ENCODE measurements around the gene CRYZL1.
A peak's percentile ranks its signal among the peaks of the same experiment; 100 is the strongest.
"Not testable (repeated sequence)": the region's sequence is repeated elsewhere in the genome, so short reads cannot be mapped to it uniquely, and the experiment has no call there.

CRYZL1 gene

GRCh38 chr21:33660406-33660805, 18.9 kb upstream of the CRYZL1 start:
- no peak for DNase-seq

GRCh38 chr21:33659568-33659949, 18.0 kb upstream of the CRYZL1 start:
- no peak for DNase-seq

DNA sequence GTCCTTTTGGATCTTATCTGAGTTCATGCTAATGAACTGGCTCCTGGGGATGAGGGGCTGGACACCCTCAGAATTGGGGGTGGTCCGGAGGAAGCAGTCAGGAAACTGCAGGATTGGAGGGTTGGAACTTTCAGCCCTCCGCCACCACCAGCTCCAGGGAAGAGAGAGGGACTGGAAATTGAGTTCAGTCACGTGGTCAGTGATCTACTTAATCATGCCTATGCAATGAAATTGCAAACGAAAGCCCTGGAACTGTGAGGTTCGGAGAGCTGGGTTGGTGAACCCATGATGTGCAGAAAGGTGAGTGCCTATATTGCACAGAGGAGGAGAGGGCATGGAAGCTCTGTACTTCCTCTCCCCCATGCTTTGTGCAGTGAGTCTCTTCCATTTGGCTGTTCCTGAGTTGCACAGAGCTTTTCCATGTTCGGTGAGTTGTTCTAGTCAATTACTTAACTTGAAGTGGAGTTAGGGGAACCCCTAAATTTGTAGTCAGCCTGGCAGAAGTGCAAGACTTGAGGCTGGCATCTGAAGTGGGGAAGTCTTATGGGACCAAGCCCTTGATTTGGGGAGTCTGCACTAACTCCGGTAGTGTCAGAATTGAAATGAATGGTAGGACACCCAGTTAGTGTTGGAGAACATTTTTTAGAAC, 17.5 kb upstream of the CRYZL1 start:
- DNase-seq, result no peak

DNA sequence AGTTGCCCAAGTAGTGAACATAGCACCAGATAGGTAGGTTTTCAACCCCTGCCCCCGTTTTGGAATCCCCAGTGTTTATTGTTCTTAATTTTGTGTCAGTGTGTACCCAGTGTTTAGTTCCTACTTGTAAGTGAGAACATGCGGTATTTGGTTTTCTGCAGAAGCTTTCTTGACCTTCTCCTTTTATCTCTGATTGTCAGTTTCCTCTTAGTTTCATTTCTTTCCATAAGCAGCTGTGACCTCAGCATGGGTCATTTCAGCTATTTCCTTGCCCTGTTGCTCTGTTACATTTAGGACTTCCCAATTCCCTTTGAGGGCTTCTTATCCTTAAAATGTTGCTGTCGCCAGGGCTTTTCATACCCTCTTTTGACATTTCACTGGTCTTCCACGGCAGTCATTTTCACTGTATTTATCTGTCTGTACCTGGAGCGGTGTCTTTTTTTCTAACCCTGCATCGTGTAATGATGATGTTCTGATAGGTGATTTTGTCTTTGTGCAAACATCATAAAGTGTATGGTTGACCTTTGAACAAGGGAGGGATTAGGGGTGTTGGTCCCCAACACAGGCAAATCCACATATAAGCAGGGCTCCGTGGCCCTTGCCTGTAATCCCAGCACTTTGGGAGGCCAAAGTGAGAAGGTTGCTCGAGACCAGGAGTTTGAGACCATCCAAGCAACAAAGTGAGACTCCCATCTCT, 15.7 kb upstream of the CRYZL1 start:
- DNase-seq, result no peak

- no peak for DNase-seq
These were observed 14.2 kb upstream of the CRYZL1 start for GRCh38 chr21:33655588-33656221.

- no peak for DNase-seq
These were observed 12.9 kb upstream of the CRYZL1 start for GRCh38 chr21:33654412-33654811.

DNA sequence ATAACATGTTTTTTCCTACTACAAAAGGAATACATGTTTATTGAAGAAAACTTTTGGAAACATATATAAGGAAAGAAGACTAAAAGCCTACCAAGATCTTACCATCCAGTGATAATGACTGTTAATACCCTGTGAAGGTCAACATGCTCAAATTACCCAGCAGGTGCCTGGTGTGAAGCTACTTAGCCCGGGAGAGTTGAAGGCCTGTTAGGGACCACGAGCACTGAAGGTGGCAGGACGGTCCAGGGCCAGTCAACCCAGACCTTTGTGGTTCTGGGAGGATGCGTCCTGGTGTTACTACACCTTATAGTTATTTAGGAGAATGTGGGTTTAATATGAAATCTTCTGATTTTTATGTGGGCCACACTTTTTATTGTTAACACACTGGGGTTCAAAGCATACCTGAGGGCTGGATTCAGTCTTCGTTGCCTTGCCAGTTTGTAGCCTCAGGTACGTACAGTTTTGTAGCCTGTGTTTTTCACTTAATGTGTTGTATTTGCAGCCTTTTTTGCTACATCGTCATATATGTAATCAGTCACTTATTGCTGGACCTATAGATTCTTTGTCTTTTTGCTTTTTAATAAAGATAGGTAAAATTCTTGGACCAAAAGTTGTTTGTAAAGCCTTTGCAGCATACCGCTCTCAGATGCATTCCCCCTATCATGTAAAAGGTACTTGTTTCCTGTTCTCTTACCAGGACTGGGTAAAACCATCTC, 10.6 kb upstream of the CRYZL1 start:
- DNase-seq, result no peak

DNA sequence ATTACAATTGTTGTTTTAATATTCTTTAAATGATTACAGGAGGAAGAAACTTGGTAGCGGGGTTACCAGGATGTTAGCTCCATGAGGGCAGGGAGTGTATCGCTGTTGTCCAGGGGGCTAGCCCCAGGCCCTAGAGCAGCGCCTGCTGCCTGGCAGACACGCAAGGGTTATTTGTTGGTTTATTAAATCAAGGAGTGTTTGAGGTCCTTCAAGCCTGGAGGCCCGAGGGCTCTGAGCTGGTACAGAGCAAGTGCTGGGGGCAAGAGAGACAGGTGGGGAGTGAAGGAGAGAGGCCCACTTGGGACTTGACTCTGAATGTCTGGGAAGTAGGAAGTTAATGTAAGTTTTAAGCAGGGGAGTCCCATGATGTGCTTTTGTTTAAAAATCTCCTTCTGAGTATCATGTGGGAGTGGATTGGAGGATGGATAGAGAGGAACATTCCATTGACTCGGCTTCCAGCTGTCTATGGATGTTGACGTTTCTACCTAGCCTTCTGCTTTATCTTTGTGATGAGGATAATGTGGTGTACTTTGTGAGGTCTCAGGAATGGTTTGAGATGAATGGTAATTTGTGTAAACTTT, 9.5 kb upstream of the CRYZL1 start:
- no peak for DNase-seq

- DNase-seq, result no peak
These were observed 8.7 kb upstream of the CRYZL1 start for GRCh38 chr21:33650230-33650629.

DNA sequence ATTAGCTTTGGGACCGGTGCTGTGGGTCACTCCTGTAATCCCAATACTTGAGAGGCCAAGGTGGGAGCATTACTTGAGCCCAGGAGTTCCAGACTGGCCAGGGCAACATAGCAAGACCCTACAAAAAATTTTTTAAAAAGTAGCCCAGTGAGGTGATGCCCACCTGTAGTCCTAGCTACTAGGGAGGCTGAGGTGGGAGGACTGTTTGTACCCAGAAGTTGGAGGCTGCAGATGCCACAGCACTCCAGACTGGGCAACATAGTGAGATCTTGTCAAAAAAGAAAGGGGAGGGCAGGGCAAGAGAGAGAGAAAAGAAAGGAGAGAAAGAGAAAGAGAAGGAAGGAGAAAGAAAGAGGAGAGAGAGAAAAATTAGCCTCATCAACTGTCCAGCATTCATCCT, 7.0 kb upstream of the CRYZL1 start:
- no peak for DNase-seq

DNA sequence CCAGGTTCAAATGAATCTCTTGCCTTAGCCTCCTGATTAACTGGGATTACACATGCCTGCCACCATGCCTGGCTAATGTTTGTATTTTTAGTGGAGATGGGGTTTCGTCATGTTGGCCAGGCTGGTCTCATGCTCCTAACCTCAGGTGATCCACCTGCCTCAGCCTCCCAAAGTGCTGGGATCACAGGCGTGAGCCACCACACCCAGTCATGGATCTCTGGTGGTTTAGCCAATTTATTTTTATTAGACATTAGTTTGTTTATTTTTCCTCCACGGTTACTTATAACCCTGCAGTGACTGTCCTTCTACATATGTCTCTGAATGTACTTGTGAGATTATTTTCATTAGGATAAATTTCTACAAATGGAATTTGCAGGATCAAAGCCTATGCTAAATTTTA, 6.0 kb upstream of the CRYZL1 start:
- DNase-seq, result no peak

GRCh38 chr21:33645730-33646129, 4.2 kb upstream of the CRYZL1 start:
- DNase-seq, result no peak

- no peak for DNase-seq
These were observed 3.0 kb upstream of the CRYZL1 start for GRCh38 chr21:33644383-33645074.

GRCh38 chr21:33643658-33644311, 2.2 kb upstream of the CRYZL1 start:
- DNase-seq, result no peak

GRCh38 chr21:33642896-33643657, 1.5 kb upstream of the CRYZL1 start:
- peak; percentile 3 to 4 for DNase-seq

- peak; percentile 99 to 100 for DNase-seq
These were observed 720 bp upstream of the CRYZL1 start, which contains the start of gene ITSN1 for GRCh38 chr21:33642027-33642895. ITSN1 (plus strand) TSS chr21:33642501; CDS start chr21:33718829, 76,328 bp downstream.

DNA sequence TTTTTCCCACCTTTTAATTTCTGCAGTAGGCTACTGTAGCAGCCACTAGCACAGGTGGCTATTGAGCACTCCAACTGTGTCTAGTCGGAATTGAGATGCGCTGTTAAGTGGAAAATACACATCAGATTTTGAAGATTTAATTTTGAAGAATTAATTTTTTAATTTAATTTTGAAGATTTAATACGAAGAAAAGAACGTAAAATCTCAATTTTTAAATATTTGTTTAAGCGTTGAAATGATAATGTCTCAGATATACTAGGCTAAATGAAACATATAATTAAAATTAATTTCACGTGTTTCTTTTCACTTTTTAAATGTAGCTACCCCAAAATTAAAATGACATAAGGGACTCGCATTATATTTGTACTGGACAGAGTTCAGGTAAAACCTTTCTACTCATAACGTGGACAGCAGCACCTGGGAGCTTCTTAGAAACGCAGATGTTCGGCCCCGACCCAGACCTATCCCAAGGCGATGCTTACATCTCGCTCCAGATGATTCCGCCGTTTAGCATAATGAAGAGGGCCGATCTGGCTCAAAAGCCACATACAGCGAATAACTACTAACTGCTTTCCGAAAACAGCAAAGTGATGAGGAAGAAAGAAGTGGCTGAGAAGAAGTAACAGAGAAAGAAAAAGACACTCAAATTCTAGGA, 717 bp downstream of the CRYZL1 start:
- no peak for DNase-seq

GRCh38 chr21:33634254-33634653, 7.3 kb downstream of the CRYZL1 start:
- no peak for DNase-seq

DNA sequence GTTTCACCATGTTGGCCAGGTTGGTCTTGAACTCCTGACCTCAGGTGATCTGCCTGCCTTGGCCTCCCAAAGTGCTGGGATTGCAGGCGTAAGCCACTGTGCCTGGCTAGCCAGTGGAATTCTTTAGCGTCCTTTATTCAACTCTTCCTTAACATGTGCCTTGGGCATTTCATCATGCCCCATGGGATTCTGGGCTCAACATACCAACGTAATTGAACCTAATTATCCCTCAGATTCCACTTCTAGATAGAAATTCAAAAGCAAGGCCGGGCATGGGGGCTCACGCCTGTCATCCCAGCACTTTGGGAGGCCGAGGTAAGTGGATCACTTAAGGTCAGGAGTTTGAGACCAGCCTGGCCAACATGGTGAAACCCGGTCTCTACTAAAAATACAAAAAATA, 15.4 kb downstream of the CRYZL1 start:
- not testable (repeated sequence) for DNase-seq

DNA sequence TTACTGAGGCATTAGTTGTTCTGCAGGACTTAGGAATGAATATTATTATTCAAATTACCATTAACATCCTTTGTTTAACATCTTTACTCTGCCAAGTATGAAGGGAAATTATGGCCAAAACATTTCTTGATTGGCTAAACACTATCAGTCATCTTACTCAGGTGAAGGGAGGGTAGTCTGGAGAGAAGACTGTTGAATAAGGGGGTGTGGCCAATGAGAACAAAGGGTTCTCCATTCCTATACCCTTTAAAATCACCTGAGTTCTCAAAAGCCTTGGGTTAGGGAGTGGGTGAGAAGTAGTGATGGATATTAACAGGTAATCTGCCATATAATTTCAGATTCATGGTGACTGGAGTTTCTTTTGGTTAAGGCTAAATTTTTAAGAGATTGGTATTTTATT, 19.3 kb downstream of the CRYZL1 start:
- no peak for DNase-seq

Measured in CD4-positive, alpha-beta T cell treated with Interleukin-1 beta for 1 hour (primary cell).